LNCaP clone FGC (cell line): ENCODE data around the gene CLEC18C.
"Not testable (repeated sequence)": the region's sequence is repeated elsewhere in the genome, so short reads cannot be mapped to it uniquely, and the experiment has no call there.

Experiments used
- DNase-seq: peaks from one replicate; pipeline ENCODE4 v3.0.0-alpha.2; 2011; ENCODE audit warnings: low read depth
- H3K4me3 ChIP-seq: 2 replicates; pipeline ENCODE4 v1.5.1; 2011; ENCODE audit warnings: mild to moderate bottlenecking, low read depth, low read length, control low read depth
- TF ChIP-seq, protein P1 (sequence below): IDR thresholded peaks from 2 replicates; pipeline ENCODE4 v1.5.1; 2012; ENCODE audit warnings: mild to moderate bottlenecking; ENCODE audit not compliant: control insufficient read depth, insufficient read depth; ENCODE audit errors: extremely low read depth

The CLEC18C gene

DNA sequence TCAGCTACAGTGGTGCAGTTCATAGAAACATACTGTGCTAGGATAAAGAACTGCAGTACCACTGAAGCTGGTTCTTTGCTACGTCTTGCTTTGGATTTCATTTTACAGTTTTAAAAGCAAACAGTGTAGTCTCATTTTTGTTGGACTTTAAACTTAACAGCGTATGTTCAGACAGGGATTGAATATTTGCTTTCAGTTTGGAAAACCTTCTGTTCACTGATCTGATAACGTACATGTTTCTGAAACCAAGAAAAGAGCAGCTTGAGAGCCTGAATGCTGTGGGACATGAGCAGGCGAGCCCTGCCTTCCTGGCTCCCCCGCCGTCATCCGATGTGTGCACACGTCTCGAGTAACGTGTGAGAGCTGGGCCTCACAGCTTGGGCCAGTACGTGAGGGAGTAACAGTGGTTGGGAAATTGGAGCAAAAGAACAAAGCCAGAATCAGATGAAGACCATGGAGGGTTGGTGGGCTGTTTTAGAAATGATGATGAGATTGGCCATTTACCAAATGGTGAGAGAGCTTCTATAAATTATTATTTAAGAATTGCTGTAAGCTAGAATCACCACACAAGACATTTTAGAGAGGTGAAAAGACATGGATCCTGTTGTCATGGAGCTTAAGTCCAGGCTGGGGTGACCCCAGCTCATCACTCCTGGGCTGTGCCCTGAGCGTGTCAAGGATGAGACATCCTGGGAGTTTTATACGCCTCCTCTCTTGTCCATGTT, 20.8 kb upstream of the CLEC18C start:
- TF ChIP-seq, protein P1, sequence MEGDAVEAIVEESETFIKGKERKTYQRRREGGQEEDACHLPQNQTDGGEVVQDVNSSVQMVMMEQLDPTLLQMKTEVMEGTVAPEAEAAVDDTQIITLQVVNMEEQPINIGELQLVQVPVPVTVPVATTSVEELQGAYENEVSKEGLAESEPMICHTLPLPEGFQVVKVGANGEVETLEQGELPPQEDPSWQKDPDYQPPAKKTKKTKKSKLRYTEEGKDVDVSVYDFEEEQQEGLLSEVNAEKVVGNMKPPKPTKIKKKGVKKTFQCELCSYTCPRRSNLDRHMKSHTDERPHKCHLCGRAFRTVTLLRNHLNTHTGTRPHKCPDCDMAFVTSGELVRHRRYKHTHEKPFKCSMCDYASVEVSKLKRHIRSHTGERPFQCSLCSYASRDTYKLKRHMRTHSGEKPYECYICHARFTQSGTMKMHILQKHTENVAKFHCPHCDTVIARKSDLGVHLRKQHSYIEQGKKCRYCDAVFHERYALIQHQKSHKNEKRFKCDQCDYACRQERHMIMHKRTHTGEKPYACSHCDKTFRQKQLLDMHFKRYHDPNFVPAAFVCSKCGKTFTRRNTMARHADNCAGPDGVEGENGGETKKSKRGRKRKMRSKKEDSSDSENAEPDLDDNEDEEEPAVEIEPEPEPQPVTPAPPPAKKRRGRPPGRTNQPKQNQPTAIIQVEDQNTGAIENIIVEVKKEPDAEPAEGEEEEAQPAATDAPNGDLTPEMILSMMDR: no peak
- H3K4me3 ChIP-seq: no peak overlapping the region
- no peak for DNase-seq

DNA sequence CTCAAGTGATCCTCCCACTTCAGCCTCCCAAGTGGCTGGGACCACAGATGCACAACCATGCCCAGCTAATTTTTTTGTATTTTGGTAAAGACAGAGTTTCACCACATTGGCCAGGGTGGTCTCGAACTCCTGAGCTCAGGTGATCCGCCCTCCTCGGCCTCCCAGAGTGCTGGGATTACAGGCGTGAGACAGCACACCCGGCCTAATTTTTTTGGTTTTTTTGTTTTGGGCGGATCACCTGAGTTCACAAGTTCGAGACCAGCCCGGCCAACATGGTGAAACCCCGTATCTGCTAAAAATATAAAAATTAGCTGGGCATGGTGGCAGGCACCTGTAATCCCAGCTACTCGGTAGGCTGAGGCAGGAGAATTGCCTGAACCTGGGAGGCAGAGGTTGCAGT, 18.9 kb upstream of the CLEC18C start:
- H3K4me3 ChIP-seq, DNase-seq: not testable (repeated sequence)

DNA sequence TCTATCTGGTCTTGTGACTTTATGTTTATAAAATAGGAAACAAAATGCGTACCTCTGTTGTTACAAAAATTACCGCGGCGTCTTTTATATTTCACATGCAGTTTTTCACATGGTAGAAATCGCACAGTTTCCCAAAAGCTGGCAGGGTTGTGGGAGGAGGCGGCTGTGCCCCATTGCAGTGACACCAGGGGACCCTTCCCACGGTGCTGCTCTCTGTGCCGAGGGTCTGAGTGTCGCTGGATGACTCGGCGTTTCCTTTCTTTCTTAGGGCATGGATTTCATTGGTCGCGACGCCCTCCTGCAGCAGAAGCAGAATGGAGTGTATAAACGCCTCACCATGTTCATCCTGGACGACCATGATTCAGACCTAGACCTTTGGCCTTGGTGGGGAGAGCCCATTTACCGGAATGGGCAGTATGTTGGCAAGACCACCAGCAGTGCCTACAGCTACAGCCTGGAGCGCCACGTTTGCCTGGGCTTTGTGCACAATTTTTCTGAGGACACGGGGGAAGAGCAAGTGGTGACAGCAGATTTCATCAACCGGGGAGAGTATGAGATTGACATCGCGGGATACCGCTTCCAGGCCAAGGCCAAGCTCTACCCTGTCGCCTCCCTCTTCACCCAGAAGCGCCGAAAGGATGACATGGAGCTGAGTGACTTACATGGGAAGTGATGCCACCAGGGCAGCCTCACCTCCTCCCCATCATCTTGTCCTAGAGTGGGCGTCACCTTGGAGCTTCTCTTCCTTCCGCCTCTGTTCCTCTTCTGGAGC, 17.2 kb upstream of the CLEC18C start:
- no peak overlapping the region for H3K4me3 ChIP-seq
- TF ChIP-seq, protein P1: no peak
- DNase-seq: no peak

DNA sequence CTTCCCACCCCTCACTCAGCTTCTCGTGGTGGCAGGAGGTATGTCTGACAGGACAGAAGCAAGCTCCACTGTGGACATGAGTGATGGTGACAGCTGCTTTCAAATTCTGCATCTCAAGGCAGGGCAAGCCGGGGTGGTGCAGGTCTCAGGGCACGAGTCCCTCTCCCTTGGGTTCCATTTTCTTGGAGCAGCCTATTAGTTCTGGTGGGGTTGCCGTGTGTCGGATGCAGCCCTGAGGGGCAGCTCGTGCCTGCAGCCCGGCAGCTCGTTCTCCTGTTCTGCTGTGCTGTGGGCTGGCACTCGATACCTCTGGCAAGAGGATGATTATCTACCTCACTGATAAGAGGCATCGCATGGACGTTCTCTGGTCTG, 16.5 kb upstream of the CLEC18C start:
- DNase-seq: no peak
- TF ChIP-seq, protein P1: no peak
- no peak overlapping the region for H3K4me3 ChIP-seq

DNA sequence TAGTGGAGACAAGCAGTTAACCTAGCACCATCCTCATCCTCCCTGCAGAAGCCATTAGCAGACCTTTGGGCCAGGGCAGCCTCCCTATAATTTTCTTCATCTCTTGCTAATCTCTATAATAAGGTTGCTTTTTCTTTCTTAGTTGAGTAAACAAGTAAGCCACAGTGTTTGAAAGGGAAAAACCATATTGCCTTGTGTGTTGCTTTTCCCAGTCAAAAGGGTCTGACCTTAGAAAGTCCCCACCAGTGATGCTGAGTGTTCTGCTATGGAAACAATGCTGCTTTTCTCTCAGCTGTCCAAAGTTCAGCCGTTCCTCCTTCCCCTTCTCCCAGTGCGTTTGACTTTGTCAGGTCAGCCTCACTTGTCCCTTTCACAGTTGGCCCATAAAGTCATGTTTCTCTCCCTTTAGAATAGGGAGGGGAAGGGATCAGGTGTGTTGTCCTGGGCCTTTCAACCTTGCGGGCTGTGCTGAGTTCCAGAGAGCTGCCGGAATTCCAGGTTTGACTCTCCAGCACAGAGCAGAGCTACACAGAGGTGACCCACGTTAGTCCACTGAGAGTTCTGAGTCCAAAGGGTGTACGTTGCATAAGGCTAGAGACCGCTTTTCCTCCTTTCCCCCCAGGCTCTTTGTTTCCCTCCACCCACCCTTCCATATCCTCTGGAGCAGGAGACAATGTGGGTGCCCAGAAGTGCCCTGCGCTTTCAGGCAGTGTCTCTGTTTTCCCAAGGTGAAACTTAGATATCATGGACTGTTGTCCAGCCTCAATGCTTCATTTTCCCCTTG, 15.9 kb upstream of the CLEC18C start:
- DNase-seq: no peak
- TF ChIP-seq, protein P1: no peak
- no peak overlapping the region for H3K4me3 ChIP-seq

DNA sequence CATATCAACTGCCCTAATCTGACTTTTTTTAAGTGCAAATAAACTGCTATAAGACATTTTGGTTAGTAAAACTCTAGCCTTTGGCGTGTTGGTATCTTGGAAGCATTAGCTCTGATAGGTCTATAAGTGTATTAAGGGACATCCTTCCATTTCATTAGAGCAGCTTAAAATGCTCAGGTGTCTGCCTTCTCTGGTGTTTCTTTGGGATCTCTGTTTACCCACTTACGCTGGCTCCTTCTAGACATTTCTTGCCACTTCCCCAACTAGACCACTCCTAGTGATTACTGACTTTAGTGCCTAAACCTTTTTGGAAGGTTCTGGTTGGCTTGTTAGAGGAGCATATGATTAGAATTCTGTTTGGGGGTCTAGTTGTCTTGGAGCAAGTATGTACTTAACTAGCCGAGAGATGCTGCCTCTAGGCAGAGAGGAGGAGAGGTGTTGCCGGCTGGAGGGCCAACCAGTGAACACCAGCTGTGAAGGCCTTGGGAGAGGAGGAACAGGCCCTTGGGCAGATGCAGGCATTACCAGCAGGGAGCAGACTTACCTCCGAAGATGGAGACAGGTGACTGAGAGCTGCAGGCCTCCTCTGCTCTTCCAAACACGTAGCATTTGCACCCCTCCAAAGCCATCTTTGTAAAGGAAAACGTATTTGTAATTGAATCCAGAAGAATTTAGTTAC, 15.2 kb upstream of the CLEC18C start:
- TF ChIP-seq, protein P1: no peak
- no peak for DNase-seq
- no peak overlapping the region for H3K4me3 ChIP-seq
